Parathyroid adenoma (tissue), 2 donors: ENCODE measurements around the gene PABPC3.

Experiments
- H2AFZ ChIP-seq: fragments of 300-600 bp; sonication (generic); one replicate; pipeline ENCODE4 v1.7.0; 2017; ENCODE audit warnings: antibody characterized with exemption, mild to moderate bottlenecking
- H3K27ac ChIP-seq: fragments of 300-600 bp; sonication (generic); one replicate; pipeline ENCODE4 v1.7.0; 2017
- H3K27me3 ChIP-seq: fragments of 300-600 bp; sonication (generic); one replicate; pipeline ENCODE4 v1.7.0; 2017; ENCODE audit warnings: low read length; ENCODE audit not compliant: control insufficient read depth, insufficient read depth
- H3K36me3 ChIP-seq: fragments of 300-600 bp; sonication (generic); one replicate; pipeline ENCODE4 v1.7.0; 2017; ENCODE audit warnings: low read length; ENCODE audit not compliant: control insufficient read depth, insufficient read depth
- H3K4me1 ChIP-seq: fragments of 300-600 bp; sonication (generic); one replicate; pipeline ENCODE4 v1.7.0; 2017; ENCODE audit warnings: control low read depth
- H3K4me2 ChIP-seq: fragments of 300-600 bp; sonication (generic); one replicate; pipeline ENCODE4 v1.7.0; 2017; ENCODE audit warnings: low read length
- H3K4me3 ChIP-seq: fragments of 300-600 bp; sonication (generic); one replicate; pipeline ENCODE4 v1.7.0; 2017; ENCODE audit warnings: low read depth, low read length
- H3K79me2 ChIP-seq: fragments of 300-600 bp; sonication (generic); one replicate; pipeline ENCODE4 v1.7.0; 2017; ENCODE audit warnings: control low read depth
- H3K9ac ChIP-seq: fragments of 300-600 bp; sonication (generic); one replicate; pipeline ENCODE4 v1.7.0; 2017; ENCODE audit warnings: mild to moderate bottlenecking
- H3K9me3 ChIP-seq: fragments of 300-600 bp; sonication (generic); one replicate; pipeline ENCODE4 v1.7.0; 2017; ENCODE audit warnings: low read length; ENCODE audit not compliant: control insufficient read depth
- TF ChIP-seq, protein P1 (sequence below): fragments of 300-600 bp; sonication (generic); IDR thresholded peaks from one replicate; pipeline ENCODE4 v1.7.0; 2017; ENCODE audit warnings: antibody characterized with exemption, mild to moderate bottlenecking
- donor health status: primary hyperparathyroidism.

PABPC3 gene

DNA sequence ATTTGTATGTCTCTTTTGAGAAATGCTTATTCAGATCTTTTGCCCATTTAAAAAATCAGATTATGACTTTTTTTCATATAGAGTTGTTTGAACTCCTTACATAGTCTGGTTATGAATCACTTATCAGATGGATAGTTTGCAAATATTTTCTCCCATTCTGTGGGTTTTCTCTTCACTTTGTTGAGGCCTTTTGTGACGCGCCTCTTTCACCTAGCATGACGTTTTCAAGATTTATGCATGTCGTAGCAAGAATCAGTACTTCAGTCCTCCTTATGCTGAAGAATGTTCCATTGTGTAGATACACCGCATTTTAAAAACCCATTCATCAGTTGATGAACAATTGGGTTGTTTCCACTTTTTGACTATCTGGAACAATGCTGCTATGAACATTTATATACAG is 13.4 kb downstream of the PABPC3 start:
- Histone ChIP-seq H3K4me2 (no peak overlapping the region), H3K27ac (no peak overlapping the region), H3K4me3 (no peak overlapping the region), H3K36me3 (no peaks in the 10 kb centered on the region), H3K27me3 (no peaks in the 10 kb centered on the region), H3K4me1 (no peaks in the 10 kb centered on the region), H3K9ac (no peak overlapping the region), H2AFZ (no peak overlapping the region), H3K79me2 (no peaks in the 10 kb centered on the region), H3K9me3 (no peaks in the 10 kb centered on the region)
- TF ChIP-seq, protein P1, sequence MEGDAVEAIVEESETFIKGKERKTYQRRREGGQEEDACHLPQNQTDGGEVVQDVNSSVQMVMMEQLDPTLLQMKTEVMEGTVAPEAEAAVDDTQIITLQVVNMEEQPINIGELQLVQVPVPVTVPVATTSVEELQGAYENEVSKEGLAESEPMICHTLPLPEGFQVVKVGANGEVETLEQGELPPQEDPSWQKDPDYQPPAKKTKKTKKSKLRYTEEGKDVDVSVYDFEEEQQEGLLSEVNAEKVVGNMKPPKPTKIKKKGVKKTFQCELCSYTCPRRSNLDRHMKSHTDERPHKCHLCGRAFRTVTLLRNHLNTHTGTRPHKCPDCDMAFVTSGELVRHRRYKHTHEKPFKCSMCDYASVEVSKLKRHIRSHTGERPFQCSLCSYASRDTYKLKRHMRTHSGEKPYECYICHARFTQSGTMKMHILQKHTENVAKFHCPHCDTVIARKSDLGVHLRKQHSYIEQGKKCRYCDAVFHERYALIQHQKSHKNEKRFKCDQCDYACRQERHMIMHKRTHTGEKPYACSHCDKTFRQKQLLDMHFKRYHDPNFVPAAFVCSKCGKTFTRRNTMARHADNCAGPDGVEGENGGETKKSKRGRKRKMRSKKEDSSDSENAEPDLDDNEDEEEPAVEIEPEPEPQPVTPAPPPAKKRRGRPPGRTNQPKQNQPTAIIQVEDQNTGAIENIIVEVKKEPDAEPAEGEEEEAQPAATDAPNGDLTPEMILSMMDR: no peak

GRCh38 chr13:25110956-25111584 is 15.1 kb downstream of the PABPC3 start:
- no peak overlapping the region for H3K4me2 ChIP-seq
- H3K27ac ChIP-seq: no peak overlapping the region
- H3K9me3 ChIP-seq: no peaks in the 10 kb centered on the region
- H2AFZ ChIP-seq: no peak overlapping the region
- H3K27me3 ChIP-seq: no peaks in the 10 kb centered on the region
- H3K4me1 ChIP-seq: no peaks in the 10 kb centered on the region
- no peaks in the 10 kb centered on the region for H3K79me2 ChIP-seq
- no peak overlapping the region for H3K4me3 ChIP-seq
- H3K36me3 ChIP-seq: no peaks in the 10 kb centered on the region
- no peak overlapping the region for H3K9ac ChIP-seq
- TF ChIP-seq, protein P1: no peak

DNA sequence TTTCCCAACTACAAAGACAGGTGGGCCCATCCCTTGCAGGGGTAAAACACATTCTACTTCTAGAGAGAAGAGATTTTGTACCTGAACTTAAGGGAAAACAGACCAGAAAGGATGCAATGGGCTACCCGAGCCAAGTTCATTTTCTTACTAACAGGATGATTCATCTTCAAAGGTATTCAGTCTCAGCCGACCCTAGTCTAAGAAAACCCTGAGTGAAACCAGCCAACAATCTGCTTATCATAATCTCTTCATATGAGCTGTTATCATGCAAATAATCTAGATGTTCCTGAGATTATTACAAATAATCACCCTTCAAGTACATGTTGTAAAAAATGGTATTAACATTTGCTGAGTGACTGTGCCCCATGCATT is 15.6 kb downstream of the PABPC3 start:
- Histone ChIP-seq H3K4me3 (no peak overlapping the region), H3K9me3 (no peaks in the 10 kb centered on the region), H3K79me2 (no peaks in the 10 kb centered on the region), H3K36me3 (no peaks in the 10 kb centered on the region), H3K4me1 (no peaks in the 10 kb centered on the region), H3K9ac (no peak overlapping the region), H3K4me2 (no peak overlapping the region), H3K27me3 (no peaks in the 10 kb centered on the region), H2AFZ (no peak overlapping the region), H3K27ac (no peak overlapping the region)
- TF ChIP-seq, protein P1: no peak

- H3K4me1 ChIP-seq: no peaks in the 10 kb centered on the region
- no peak overlapping the region for H3K9ac ChIP-seq
- H3K27ac ChIP-seq: no peak overlapping the region
- H3K4me3 ChIP-seq: no peak overlapping the region
- TF ChIP-seq, protein P1: no peak
- no peak overlapping the region for H2AFZ ChIP-seq
- no peaks in the 10 kb centered on the region for H3K36me3 ChIP-seq
- no peak overlapping the region for H3K4me2 ChIP-seq
- H3K79me2 ChIP-seq: no peaks in the 10 kb centered on the region
- H3K9me3 ChIP-seq: no peaks in the 10 kb centered on the region
- H3K27me3 ChIP-seq: no peaks in the 10 kb centered on the region
Observed at GRCh38 chr13:25112695-25113255, 16.8 kb downstream of the PABPC3 start.

DNA sequence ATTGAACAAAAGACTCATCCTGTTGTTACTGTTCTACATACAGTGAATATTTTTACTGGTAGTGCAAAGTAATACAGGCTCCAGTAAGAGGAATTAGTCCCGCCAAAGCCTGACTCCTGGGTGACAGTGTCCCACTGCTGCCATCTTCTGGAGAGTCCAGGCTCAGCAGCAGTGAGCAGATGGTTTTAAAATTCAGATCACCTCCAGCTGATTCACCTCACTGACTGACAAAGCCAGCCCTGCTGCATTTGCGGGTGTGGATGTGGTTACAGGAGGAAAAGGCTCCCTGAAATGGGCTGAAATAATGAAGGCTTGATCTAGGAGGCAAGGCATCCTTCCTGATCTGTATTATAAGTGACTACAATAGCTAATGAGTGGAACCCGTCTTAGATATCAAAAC is 18.3 kb downstream of the PABPC3 start:
- no peak overlapping the region for H3K9ac ChIP-seq
- H3K27ac ChIP-seq: no peak overlapping the region
- H3K27me3 ChIP-seq: no peaks in the 10 kb centered on the region
- no peaks in the 10 kb centered on the region for H3K79me2 ChIP-seq
- no peak overlapping the region for H3K4me2 ChIP-seq
- no peak overlapping the region for H2AFZ ChIP-seq
- no peak overlapping the region for H3K4me3 ChIP-seq
- H3K36me3 ChIP-seq: no peaks in the 10 kb centered on the region
- H3K4me1 ChIP-seq: no peaks in the 10 kb centered on the region
- no peaks in the 10 kb centered on the region for H3K9me3 ChIP-seq
- TF ChIP-seq, protein P1: peak; percentile 43
